Activated CD8-positive, alpha-beta T cell treated with anti-CD3 and anti-CD28 coated beads for 36 hours (primary cell): ENCODE results near the gene SPAM1. TPM values are rescaled to one million over a fixed set of nuclear protein-coding genes. Genes with fewer than 3 reads are reported as not detected.
"Not testable (repeated sequence)": the region's sequence is repeated elsewhere in the genome, so short reads cannot be mapped to it uniquely, and the experiment has no call there.

Experiments
- ATAC-seq: fragments of 200-7000 bp; cut with Tn5 transposase; one replicate; pipeline ENCODE4 v1.10.0; 2021; ENCODE audit warnings: mild to moderate bottlenecking, moderate library complexity
- CTCF ChIA-PET: fragments of 350-600 bp; sonication (Branson Sonifier 250); formaldehyde crosslinking; loops from one replicate; lab custom pipeline; 2021; ENCODE audit warnings: antibody characterized with exemption; lab: Charles Lee
- POLR2A ChIA-PET: fragments of 350-600 bp; sonication (Branson Sonifier 250); formaldehyde crosslinking; loops from one replicate; lab custom pipeline; 2021; ENCODE audit warnings: antibody characterized with exemption; lab: Charles Lee
- DNase-seq: peaks from one replicate; pipeline ENCODE4 v3.0.0-alpha.2; 2020
- H3K27ac Mint-ChIP-seq: one replicate; pipeline ENCODE4 v1.8.0; 2021; ENCODE audit warnings: mild to moderate bottlenecking, mixed read lengths
- H3K27me3 Mint-ChIP-seq: one replicate; pipeline ENCODE4 v1.8.0; 2021; ENCODE audit warnings: mixed read lengths
- H3K36me3 Mint-ChIP-seq: one replicate; pipeline ENCODE4 v1.8.0; 2021; ENCODE audit warnings: low read depth, mixed read lengths
- H3K4me1 Mint-ChIP-seq: one replicate; pipeline ENCODE4 v1.8.0; 2021; ENCODE audit warnings: low read depth, mixed read lengths
- H3K4me3 Mint-ChIP-seq: one replicate; pipeline ENCODE4 v1.8.0; 2021; ENCODE audit warnings: mild to moderate bottlenecking, moderate library complexity, mixed read lengths
- H3K9me3 Mint-ChIP-seq: one replicate; pipeline ENCODE4 v1.8.0; 2021; ENCODE audit warnings: mixed read lengths
- intact Hi-C: fragments of 100-400 bp; cut with micrococcal nuclease; formaldehyde crosslinking; loops from one replicate; pipeline ENCODE4 v1.10.0; 2022
- total RNA-seq, 2 experiments: library from RNA; stranded (reverse); gene quantifications; one replicate each; pipeline ENCODE4 v1.2.3, GENCODE V29; 2021
- TF ChIP-seq, protein P1 (sequence below): fragments of 200-600 bp; IDR thresholded peaks from one replicate; pipeline ENCODE4 v1.8.0; 2022; ENCODE audit warnings: antibody characterized with exemption, mild to moderate bottlenecking

The SPAM1 gene
- total RNA-seq, 2 experiments from 2014 or later = not detected

DNA sequence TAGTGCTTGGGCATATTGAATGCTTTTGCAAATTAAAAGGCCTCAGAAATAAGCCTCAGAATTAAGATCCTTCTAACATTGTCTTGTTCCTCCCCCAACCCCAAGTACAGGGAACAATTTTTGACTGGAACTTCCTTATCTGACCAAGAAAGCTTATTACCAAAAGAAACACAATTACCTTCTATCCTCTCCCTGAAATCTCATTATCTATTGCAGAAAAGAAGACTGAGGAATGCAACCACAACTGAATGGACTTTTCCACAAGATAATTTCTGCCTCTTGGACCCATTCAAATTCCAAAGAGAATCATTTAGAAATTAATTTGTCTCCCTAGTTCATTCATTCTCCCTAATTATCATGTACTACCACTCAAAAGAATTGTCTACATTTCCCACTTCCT lies 36.8 kb upstream of the SPAM1 start:
- POLR2A ChIA-PET = no interaction called here
- H3K27me3 Mint-ChIP-seq = peaks cover 2% of the 10 kb centered on the region
- no peak overlapping the region for H3K4me3 Mint-ChIP-seq
- DNase-seq = no peak
- CTCF ChIA-PET = interaction anchor here (1.7 kb wide), 1 partner anchor 23 kb away, joined by 5 read pairs; no protein-coding TSS in a partner anchor
- TF ChIP-seq, protein P1, sequence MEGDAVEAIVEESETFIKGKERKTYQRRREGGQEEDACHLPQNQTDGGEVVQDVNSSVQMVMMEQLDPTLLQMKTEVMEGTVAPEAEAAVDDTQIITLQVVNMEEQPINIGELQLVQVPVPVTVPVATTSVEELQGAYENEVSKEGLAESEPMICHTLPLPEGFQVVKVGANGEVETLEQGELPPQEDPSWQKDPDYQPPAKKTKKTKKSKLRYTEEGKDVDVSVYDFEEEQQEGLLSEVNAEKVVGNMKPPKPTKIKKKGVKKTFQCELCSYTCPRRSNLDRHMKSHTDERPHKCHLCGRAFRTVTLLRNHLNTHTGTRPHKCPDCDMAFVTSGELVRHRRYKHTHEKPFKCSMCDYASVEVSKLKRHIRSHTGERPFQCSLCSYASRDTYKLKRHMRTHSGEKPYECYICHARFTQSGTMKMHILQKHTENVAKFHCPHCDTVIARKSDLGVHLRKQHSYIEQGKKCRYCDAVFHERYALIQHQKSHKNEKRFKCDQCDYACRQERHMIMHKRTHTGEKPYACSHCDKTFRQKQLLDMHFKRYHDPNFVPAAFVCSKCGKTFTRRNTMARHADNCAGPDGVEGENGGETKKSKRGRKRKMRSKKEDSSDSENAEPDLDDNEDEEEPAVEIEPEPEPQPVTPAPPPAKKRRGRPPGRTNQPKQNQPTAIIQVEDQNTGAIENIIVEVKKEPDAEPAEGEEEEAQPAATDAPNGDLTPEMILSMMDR = no peak
- intact Hi-C loops = no loop called here
- H3K9me3 Mint-ChIP-seq = no peaks in the 10 kb centered on the region
- no peaks in the 10 kb centered on the region for H3K4me1 Mint-ChIP-seq
- H3K27ac Mint-ChIP-seq = no peak overlapping the region
- ATAC-seq = no peak
- no peaks in the 10 kb centered on the region for H3K36me3 Mint-ChIP-seq

DNA sequence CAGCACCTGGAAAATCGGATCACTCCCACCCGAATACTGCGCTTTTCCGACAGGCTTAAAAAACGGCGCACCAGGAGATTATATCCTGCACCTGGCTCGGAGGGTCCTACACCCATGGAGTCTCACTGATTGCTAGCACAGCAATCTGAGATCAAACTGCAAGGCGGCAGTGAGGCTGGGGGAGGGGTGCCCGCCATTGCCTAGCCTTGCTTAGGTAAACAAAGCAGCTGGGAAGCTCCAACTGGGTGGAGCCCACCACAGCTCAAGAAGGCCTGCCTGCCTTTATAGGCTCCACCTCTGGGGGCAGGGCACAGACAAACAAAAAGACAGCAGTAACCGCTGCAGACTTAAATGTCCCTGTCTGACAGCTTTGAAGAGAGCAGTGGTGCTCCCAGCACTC lies 30.3 kb upstream of the SPAM1 start:
- not testable (repeated sequence) for DNase-seq

DNA sequence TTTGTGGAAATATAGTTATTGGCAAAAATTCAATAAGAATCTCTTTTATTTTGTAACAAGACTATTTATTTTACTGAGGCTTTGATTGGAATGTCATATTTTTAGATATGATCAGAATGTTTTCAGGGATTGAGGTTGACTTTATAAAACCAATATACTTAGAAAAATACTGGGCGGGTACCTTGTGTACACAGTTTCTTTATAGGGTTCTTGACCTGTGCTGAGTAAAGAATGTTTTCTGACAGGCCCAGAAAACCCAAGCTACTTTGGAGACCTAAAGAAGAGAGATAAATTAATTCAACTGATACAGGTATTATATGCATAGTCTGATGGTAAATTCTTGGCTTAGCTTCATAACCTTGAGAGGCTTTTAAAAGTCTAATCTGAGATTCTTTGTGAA lies 23.9 kb upstream of the SPAM1 start:
- intact Hi-C loops = loop anchor here (10.0 kb wide), 1 partner anchor 64 kb away; no protein-coding TSS in a partner anchor
- Mint-ChIP-seq H3K9me3 (peaks cover under 1% of the 10 kb centered on the region), H3K36me3 (no peaks in the 10 kb centered on the region)

More for the DNA sequence above, 30.3 kb upstream of the SPAM1 start:
- H3K4me3 Mint-ChIP-seq, intact Hi-C loops, H3K36me3 Mint-ChIP-seq, H3K9me3 Mint-ChIP-seq, ATAC-seq, H3K27me3 Mint-ChIP-seq, POLR2A ChIA-PET, CTCF ChIA-PET, H3K27ac Mint-ChIP-seq, H3K4me1 Mint-ChIP-seq: not testable (repeated sequence)

DNA sequence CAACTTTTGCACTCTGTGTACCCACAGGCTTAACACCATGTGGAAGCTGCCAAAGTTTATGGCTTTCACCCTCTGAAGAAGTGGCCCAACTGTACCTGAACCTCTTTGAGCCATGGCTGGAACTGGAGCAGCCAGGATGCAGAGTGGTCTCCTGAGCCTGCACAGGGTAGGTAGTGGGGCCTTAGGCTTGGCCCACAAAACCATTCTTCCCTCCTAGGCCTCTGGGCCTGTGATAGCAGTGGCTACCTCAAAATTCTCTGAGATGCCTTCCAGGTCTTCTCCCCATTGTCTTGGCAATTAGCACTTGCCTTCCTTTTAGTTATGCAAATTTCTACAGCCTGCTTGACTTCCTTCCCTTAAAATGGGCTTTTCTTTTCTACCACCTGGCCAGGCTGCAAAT lies 19.3 kb upstream of the SPAM1 start:
- TF ChIP-seq, protein P1 = no peak
- intact Hi-C loops = loop anchor here (10.0 kb wide), 1 partner anchor 59 kb away; no protein-coding TSS in a partner anchor
- Mint-ChIP-seq H3K27ac (no peak overlapping the region), H3K4me1 (no peaks in the 10 kb centered on the region), H3K36me3 (no peaks in the 10 kb centered on the region), H3K9me3 (no peaks in the 10 kb centered on the region), H3K4me3 (no peak overlapping the region), H3K27me3 (no peaks in the 10 kb centered on the region)
- CTCF ChIA-PET = no interaction called here
- POLR2A ChIA-PET = no interaction called here
- DNase-seq = no peak
- no peak for ATAC-seq

More for the DNA sequence above, 23.9 kb upstream of the SPAM1 start:
- ChIA-PET POLR2A (no interaction called here), CTCF (interaction anchor here (1.7 kb wide), 1 partner anchor 12 kb away, joined by 4 read pairs; no protein-coding TSS in a partner anchor)
- Mint-ChIP-seq H3K4me1 (no peaks in the 10 kb centered on the region), H3K27ac (no peak overlapping the region), H3K27me3 (no peaks in the 10 kb centered on the region), H3K4me3 (no peak overlapping the region)
- TF ChIP-seq, protein P1 = no peak
- DNase-seq (no peak), ATAC-seq (no peak)

DNA sequence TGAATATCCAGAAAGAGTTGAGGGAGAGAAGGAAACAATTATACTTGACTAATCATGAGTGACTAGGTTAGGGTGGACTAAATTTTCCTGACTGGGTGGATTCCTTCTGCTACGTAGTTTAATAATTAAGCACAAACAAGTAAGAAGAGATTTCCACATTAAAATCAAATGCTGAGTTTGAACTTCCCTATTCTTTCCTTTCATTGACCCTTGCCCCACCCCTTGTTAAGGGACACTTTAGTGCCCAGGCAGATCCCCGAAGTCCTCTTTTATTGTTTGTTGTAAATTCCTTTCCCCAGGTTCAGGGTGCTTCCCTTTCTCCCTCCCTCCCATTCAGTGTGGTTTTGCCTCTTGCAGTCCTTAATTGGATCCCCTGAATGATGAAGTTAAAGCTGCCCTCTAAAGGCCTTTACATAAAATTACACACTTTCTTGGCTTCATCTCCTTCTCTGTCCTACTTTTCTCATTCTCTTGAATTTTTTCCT lies 8.8 kb upstream of the SPAM1 start:
- ATAC-seq (no peak), DNase-seq (no peak)
- ChIA-PET POLR2A (no interaction called here), CTCF (interaction anchor here (1.2 kb wide), 1 partner anchor 119 kb away, joined by 3 read pairs; no protein-coding TSS in a partner anchor)
- Mint-ChIP-seq H3K27ac (no peak overlapping the region), H3K36me3 (no peaks in the 10 kb centered on the region), H3K9me3 (no peaks in the 10 kb centered on the region), H3K4me3 (no peak overlapping the region), H3K27me3 (peaks cover 2% of the 10 kb centered on the region), H3K4me1 (no peaks in the 10 kb centered on the region)
- TF ChIP-seq, protein P1 = no peak
- intact Hi-C loops = no loop called here
